ENCODE data around the gene LRMDA. TPM values are rescaled to one million over a fixed set of nuclear protein-coding genes. Genes with fewer than 3 reads are reported as not detected.
"Not testable (repeated sequence)": the region's sequence is repeated elsewhere in the genome, so short reads cannot be mapped to it uniquely, and the experiment has no call there.

The LRMDA gene
- total RNA-seq, 2 experiments from 2014 or later, result not detected

DNA sequence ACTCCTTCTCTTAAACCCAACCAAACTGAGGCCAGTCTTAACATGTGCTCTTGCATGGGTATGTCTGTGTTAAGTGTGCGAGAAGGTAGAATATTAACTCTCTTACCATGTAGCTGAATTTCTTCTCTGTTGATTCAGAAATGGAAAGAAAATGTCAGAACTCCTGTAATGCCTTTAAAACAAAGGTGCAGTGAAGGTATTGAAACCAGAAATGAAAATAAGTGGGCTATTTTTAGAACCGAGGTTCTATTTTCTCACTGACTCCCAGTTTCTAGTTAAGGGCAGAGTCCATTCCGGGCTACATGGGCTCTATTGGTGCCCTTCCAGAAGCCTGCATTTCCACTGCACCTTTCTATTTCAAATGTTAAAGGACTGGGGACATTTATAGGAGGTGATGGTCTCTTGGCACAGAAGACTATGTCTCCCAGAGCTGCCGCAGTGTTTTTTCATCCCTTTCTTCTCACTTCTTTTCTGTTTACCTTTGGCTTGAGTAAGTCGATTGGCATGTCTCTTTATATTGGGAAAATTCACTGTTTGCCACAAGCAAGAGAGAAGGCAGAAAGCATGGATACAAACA is 174.9 kb downstream of the LRMDA start:
- POLR2A ChIA-PET, result no interaction called here
- H3K9me3 Mint-ChIP-seq, result no peaks in the 10 kb centered on the region
- no peak overlapping the region for H3K4me3 Mint-ChIP-seq
- CTCF ChIA-PET, result no interaction called here
- no peak for DNase-seq
- H3K4me1 Mint-ChIP-seq, result no peaks in the 10 kb centered on the region
- no peaks in the 10 kb centered on the region for H3K36me3 Mint-ChIP-seq (ENCODE audit: low read depth)
- no peak overlapping the region for H3K27ac Mint-ChIP-seq
- no peaks in the 10 kb centered on the region for H3K27me3 Mint-ChIP-seq

DNA sequence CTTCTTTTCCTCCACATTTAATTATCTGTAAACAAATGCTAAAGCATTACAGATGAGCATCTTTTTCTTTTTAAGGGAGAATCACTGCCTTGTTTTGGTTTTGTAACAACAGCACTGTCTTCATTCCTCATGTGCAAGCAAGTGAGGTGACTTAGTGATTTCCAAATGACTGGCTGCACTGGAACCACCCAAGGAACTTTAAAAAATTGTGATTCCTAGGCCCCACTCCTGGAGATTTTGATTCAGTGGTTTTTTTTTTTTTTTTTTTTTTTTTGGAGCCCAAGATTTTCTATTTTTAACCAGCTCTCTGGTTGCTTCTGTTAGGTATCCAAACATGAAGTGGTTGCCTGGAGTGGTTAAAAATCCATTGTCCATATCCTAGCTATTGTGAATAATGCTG is 176.2 kb downstream of the LRMDA start:
- no peaks in the 10 kb centered on the region for H3K9me3 Mint-ChIP-seq
- no peaks in the 10 kb centered on the region for H3K27me3 Mint-ChIP-seq
- no peaks in the 10 kb centered on the region for H3K36me3 Mint-ChIP-seq (ENCODE audit: low read depth)
- no peak overlapping the region for H3K4me3 Mint-ChIP-seq
- POLR2A ChIA-PET, result no interaction called here
- H3K27ac Mint-ChIP-seq, result no peak overlapping the region
- DNase-seq, result no peak
- H3K4me1 Mint-ChIP-seq, result no peaks in the 10 kb centered on the region
- CTCF ChIA-PET, result no interaction called here

DNA sequence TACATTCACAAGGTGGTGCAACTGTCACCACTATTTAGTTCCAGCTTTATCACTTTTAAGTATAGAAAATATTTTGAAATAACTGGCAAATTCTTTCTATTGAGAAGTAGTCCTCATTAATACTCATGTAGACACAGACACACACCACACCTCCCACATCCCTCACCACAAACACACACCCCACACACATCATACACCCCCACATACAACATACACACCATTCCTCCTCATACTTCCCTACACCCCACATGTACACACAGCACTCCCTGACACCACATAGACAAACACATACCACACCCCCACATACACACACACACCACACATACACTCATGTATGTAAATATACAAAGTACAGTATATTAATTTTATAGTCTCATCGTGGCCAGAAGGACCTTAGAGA is 178.8 kb downstream of the LRMDA start:
- Mint-ChIP-seq H3K27ac (no peak overlapping the region), H3K4me3 (no peak overlapping the region), H3K4me1 (no peaks in the 10 kb centered on the region), H3K9me3 (no peaks in the 10 kb centered on the region), H3K36me3 (ENCODE audit: low read depth) (no peaks in the 10 kb centered on the region), H3K27me3 (peaks cover 3% of the 10 kb centered on the region)
- CTCF ChIA-PET, result no interaction called here
- POLR2A ChIA-PET, result no interaction called here
- DNase-seq, result no peak

DNA sequence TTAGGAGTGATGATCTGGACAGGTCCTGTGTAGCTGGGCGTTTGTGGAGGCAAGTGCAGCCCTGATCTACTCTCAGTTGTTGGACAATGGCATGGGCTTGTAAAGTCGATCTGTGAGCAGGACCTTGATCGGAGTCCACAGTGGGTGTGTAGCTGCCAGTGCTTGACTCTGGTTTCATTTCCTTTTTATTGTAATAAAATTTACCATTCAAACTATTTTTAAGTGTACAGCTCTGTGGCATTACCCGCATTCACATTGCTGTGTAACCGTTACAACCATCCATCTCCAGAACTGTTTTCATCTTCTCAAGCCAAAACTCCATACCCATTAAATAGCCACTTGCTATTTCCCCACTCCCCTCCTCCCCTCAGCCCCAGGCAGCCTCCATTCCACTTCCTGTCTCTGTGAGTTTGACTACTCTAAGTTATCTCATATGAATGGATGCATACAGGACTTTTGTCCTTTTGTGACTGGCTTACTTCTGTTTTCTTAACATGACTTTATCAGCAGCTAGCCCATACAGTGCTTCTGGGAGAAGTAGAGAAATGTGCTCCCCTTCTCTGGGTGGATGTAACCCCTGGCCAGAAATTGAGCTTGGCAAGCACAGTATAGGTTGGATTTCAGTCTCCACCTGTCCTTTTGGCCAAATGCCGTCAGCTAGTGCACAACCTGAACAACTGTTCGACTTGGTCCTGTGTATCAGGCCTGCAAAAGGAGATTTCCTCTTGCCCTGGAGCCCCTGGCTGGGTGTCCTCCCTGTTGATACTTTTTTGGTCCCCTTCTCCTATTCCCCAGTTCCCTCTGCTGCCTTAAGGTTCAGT is 180.0 kb downstream of the LRMDA start:
- no peak overlapping the region for H3K4me3 Mint-ChIP-seq
- no peaks in the 10 kb centered on the region for H3K9me3 Mint-ChIP-seq
- CTCF ChIA-PET, result no interaction called here
- DNase-seq, result no peak
- no peaks in the 10 kb centered on the region for H3K4me1 Mint-ChIP-seq
- peaks cover 3% of the 10 kb centered on the region for H3K27me3 Mint-ChIP-seq
- no peak overlapping the region for H3K27ac Mint-ChIP-seq
- POLR2A ChIA-PET, result no interaction called here
- H3K36me3 Mint-ChIP-seq (ENCODE audit: low read depth), result no peaks in the 10 kb centered on the region

DNA sequence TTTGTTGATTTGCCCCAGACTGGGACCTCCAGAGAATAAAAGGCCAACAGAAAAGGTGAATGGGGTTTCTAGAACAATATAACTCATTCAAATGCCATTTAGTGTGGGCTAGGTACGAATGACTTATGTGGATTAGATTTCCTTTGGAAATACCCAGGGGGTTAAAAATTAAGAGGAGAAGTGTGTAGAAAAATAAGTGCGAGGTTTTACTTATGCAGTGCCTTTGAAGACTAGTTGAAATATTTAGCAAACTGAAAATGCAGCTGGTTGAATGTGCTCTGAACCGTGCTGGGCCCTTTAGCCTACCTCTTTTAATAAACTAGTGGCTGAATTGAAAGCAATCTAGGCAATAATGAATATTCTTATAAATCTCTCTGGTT is 180.6 kb downstream of the LRMDA start:
- CTCF ChIA-PET, result no interaction called here
- POLR2A ChIA-PET, result no interaction called here
- Mint-ChIP-seq H3K36me3 (ENCODE audit: low read depth) (no peaks in the 10 kb centered on the region), H3K4me3 (no peak overlapping the region), H3K9me3 (no peaks in the 10 kb centered on the region), H3K4me1 (no peaks in the 10 kb centered on the region), H3K27me3 (peaks cover 3% of the 10 kb centered on the region), H3K27ac (no peak overlapping the region)
- DNase-seq, result no peak

DNA sequence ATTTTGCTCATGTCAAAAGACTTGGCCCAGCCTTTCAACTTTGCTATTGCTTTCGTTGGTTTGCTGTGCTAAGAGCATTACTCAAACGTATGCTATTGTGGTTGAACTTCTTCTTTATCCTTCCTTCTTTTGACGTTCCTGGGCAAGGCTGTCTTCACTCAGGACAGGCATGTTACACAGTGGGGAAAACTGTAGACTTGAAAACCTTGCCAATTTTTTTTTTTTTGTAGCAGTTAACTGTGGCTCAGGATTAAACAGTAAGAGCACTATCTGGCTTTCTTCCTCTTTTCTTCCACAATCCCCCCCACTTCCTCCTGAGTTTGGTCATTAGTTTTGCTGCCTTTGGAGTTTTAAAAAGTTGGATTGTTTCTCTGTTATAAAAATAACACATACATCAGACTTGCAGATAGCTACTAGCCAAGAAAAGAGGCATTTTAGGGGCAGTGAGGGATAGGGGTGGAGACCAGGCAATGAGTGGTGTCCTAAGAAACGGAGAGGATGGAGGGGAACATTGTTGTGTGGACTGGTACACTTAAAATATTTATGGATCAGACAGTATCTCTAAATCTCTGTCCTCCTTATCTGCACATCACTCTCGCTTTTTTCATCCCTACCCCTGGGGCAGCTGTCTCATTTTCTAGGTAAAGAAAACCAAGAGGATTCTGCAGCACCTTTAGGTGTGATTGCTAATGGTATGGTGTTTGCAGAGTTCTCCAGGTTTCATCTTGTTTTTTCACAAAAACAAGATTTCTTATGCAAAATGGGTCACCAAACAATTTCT is 181.7 kb downstream of the LRMDA start:
- no peaks in the 10 kb centered on the region for H3K9me3 Mint-ChIP-seq
- DNase-seq, result no peak
- H3K27ac Mint-ChIP-seq, result no peak overlapping the region
- peaks cover 3% of the 10 kb centered on the region for H3K27me3 Mint-ChIP-seq
- no peaks in the 10 kb centered on the region for H3K4me1 Mint-ChIP-seq
- no peaks in the 10 kb centered on the region for H3K36me3 Mint-ChIP-seq (ENCODE audit: low read depth)
- H3K4me3 Mint-ChIP-seq, result no peak overlapping the region
- POLR2A ChIA-PET, result no interaction called here
- CTCF ChIA-PET, result no interaction called here

DNA sequence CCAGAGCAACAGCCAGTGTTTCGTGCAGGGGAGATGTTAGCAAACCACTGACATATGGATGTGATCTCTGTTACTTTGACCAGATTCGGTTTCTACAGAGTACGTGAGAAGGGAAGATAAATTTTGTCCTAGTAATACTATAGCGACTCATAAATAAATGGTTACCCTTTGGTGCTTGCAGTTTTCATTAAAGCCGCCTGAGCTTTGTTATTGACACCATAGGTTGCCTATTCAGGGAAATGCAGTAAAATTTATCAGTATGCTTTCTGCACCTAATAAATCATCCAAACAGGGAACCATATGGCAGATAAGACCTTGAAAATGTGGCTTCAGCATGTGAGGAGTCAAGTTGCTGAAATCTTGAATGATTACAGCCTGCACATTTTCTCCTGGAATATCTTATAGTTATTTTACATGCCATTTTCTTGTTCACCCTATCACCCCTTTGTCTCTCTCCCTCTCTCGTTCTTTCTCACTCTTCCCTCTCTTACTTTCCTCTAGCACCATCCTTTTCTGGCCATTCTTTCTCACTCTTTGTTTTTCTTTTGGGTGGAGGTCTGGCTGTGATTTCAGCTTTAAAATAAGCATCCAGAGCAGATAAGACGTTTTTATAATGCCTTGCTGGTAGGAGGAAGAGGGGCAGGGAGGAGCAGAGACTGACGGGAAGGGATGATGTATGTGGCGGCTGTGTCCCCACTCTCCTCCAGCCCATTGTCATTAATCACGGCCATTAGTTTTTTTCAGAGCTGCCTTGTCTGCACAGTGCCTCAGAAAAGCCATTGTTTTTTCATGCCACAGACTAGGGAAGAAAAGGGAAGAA is 182.5 kb downstream of the LRMDA start:
- Mint-ChIP-seq H3K27me3 (peaks cover 3% of the 10 kb centered on the region), H3K36me3 (ENCODE audit: low read depth) (no peaks in the 10 kb centered on the region)

DNA sequence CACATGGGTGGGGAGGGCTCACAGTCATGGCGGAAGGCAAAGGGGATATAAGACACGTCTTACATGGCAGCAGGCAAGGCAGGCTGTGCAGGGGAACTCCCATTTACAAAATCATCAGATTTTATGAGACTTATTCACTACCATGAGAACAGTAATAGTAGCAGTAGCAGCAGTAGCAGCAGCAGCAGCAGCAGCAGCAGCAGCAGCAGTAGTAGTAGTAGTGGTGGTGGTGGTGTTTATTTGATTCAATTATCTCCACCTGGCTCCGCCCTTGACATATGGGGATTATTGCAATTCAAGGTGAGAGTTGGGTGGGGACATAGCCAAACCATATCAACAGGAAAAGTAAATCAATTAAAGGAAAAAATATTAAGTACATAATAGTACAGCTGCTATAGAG is 184.7 kb downstream of the LRMDA start:
- Mint-ChIP-seq H3K4me1 (no peaks in the 10 kb centered on the region), H3K4me3 (no peak overlapping the region), H3K27ac (no peak overlapping the region), H3K9me3 (no peaks in the 10 kb centered on the region), H3K36me3 (ENCODE audit: low read depth) (no peaks in the 10 kb centered on the region), H3K27me3 (peaks cover 3% of the 10 kb centered on the region)
- ChIA-PET POLR2A (no interaction called here), CTCF (no interaction called here)
- DNase-seq, result no peak

More for the DNA sequence above, 182.5 kb downstream of the LRMDA start:
- ChIA-PET POLR2A (no interaction called here), CTCF (no interaction called here)
- DNase-seq, result no peak
- Mint-ChIP-seq H3K9me3 (no peaks in the 10 kb centered on the region), H3K4me3 (no peak overlapping the region), H3K4me1 (no peaks in the 10 kb centered on the region), H3K27ac (no peak overlapping the region)

DNA sequence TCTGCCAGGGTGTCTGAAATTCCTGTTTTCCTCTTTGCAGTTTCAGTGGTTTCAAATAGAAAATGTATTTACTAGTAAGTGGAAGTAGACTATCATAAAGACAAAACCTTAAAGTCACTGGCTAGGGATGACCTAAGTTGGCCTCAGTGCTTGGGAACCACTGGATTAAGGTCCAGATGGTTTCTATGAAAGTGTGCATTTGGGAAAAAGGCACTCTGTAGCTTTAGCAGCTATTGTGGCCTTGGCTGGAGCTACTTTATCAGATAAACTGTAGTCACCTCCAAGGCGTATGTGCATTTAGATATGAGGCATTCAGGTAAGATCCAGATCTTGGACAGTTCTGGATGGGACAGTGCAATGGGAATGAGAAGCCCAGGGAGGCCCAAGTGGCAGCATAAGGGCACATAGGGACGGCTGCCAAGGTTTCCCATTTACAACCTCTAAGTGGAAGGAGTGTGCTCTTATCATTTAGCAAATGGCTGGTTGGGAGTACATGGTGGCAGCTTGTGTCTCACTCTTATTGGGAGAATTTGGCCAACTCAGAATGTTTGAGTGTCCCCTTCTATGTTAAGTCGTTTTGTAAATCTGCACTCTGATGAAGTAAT is 185.6 kb downstream of the LRMDA start:
- no peak for DNase-seq
- no peaks in the 10 kb centered on the region for H3K4me1 Mint-ChIP-seq
- no peak overlapping the region for H3K4me3 Mint-ChIP-seq
- H3K27ac Mint-ChIP-seq, result no peak overlapping the region
- no peaks in the 10 kb centered on the region for H3K9me3 Mint-ChIP-seq
- ChIA-PET CTCF (no interaction called here), POLR2A (no interaction called here)
- H3K36me3 Mint-ChIP-seq (ENCODE audit: low read depth), result no peaks in the 10 kb centered on the region
- peaks cover 3% of the 10 kb centered on the region for H3K27me3 Mint-ChIP-seq

DNA sequence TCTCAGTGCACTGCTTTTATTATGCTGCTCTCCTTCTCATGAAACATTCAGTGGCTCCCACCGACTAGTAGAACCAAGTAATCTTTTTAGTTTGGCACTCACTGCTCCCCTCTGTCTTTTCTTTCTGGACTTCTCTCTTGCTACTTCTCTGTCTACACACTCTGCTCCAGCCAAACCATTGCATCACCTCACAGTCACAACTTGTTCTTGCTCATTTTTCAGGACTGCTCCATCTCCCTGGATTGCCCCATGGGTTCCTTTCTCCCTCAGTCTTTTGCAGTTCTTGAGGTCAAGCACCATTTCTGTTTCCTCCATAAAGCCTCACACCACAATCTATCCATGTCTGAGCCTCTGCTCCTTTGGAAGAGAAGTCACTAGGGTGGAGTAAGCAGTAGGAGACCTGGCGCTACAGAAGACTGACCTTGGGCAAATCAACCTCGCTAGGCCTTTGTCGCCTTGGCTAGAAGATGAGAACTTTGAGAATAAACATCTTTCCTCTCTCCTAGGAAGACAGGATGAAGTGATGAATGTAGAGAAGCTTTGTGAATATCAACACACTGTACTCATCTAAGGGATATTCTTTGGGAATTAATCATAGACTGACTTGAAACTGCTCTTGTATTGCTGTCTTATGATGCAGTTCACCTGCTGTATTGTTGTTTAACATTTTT is 186.2 kb downstream of the LRMDA start:
- ChIA-PET POLR2A (no interaction called here), CTCF (no interaction called here)
- no peak overlapping the region for H3K4me3 Mint-ChIP-seq
- no peak for DNase-seq
- no peak overlapping the region for H3K27ac Mint-ChIP-seq
- no peaks in the 10 kb centered on the region for H3K36me3 Mint-ChIP-seq (ENCODE audit: low read depth)
- peaks cover 3% of the 10 kb centered on the region for H3K27me3 Mint-ChIP-seq
- H3K4me1 Mint-ChIP-seq, result no peaks in the 10 kb centered on the region
- H3K9me3 Mint-ChIP-seq, result no peaks in the 10 kb centered on the region

DNA sequence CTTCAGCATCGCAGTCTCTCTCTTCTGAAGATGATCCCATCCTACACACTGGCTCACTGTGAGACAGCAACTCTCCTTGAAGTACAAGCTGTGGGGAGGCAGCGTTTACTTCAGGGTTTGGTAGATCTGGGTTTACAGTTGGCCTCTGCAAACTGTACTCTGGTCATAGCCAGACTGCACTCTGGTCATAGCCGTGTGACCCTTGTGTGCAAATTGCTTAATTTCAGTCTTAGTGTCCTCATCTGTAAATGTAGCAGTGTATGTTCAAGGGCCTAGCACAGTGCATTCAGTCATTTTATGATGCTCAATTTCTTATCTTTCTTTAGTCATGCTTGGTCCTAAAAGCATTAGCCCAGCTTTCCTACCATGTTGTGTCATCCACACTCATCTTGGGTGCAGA is 188.2 kb downstream of the LRMDA start:
- H3K36me3 Mint-ChIP-seq (ENCODE audit: low read depth), result no peaks in the 10 kb centered on the region
- CTCF ChIA-PET, result no interaction called here
- POLR2A ChIA-PET, result no interaction called here
- H3K9me3 Mint-ChIP-seq, result no peaks in the 10 kb centered on the region
- DNase-seq, result no peak
- no peak overlapping the region for H3K27ac Mint-ChIP-seq
- no peaks in the 10 kb centered on the region for H3K27me3 Mint-ChIP-seq
- H3K4me3 Mint-ChIP-seq, result no peak overlapping the region
- no peaks in the 10 kb centered on the region for H3K4me1 Mint-ChIP-seq

DNA sequence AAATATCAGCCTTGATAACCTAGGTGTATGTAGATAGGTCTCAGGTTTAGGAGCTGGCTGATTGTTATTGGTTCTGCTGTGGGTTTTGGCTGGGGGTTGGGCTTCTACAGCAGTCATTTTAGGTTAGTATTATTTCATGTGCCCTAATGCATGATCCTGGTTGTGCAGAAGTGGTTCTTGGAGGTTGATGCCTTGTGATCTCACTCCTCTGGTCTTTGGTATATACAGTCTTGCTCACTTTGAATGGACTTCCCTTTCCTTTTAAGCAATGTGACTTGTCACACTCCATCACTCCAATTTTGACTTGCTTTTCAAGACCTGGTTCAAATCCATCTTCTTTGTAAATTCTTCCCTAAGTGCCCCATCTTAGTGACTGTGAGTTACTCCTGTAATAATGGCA is 188.9 kb downstream of the LRMDA start:
- H3K4me3 Mint-ChIP-seq, result no peak overlapping the region
- H3K4me1 Mint-ChIP-seq, result no peaks in the 10 kb centered on the region
- no peaks in the 10 kb centered on the region for H3K36me3 Mint-ChIP-seq (ENCODE audit: low read depth)
- H3K9me3 Mint-ChIP-seq, result no peaks in the 10 kb centered on the region
- no peaks in the 10 kb centered on the region for H3K27me3 Mint-ChIP-seq
- no peak for DNase-seq
- H3K27ac Mint-ChIP-seq, result no peak overlapping the region
- ChIA-PET POLR2A (no interaction called here), CTCF (no interaction called here)

DNA sequence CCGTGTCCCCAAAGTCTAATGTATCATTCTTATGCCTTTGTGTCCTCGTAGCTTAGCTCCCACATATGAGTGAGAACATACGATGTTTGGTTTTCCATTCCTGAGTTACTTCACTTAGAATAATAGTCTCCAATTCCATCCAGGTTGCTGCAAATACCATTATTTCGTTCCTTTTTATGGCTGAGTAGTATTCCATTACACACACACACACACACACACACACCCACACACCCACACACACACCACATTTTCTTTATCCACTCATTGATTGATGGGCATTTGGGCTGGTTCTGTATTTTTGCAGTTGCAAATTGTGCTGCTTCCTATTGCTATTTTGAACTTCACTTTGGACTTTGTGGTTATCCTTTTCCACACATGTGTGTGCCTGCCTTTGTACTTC is 189.6 kb downstream of the LRMDA start:
- DNase-seq; H3K9me3 Mint-ChIP-seq; POLR2A ChIA-PET; H3K27ac Mint-ChIP-seq; H3K4me1 Mint-ChIP-seq; CTCF ChIA-PET; H3K36me3 Mint-ChIP-seq (ENCODE audit: low read depth); H3K27me3 Mint-ChIP-seq; H3K4me3 Mint-ChIP-seq: not testable (repeated sequence)
